HUDEP-2 (cell line): ENCODE measurements around the gene XRRA1.

Experiments
- DNase-seq, 76 experiments: peaks; one replicate each; lab custom pipeline; 2025; ENCODE audit not compliant: unreplicated experiment in 76 of 76; lab: John Stamatoyannopoulos, UW

Gene XRRA1

DNA sequence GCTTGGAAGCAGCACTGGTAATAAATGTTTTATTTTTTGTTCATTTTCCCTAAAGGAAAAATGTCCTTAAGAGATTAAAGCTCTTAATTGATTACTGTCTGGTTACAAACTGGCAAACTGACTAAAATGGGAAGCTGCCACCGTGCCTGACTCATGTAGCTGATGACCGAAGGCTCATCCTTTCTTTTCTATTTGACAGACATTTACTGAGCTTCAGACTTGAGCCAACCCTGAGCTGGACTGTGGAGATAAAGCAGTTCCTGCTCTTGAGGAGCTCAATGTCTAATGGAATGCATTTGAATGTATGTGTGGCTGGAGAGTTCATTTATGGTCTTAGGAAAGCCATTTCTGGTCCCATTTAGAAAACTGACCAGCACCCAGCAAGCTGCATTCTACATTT is 108.9 kb downstream of the XRRA1 start:
- DNase-seq: peak in 21 of 76 experiments; percentile 2 to 49 (median 15)

DNA sequence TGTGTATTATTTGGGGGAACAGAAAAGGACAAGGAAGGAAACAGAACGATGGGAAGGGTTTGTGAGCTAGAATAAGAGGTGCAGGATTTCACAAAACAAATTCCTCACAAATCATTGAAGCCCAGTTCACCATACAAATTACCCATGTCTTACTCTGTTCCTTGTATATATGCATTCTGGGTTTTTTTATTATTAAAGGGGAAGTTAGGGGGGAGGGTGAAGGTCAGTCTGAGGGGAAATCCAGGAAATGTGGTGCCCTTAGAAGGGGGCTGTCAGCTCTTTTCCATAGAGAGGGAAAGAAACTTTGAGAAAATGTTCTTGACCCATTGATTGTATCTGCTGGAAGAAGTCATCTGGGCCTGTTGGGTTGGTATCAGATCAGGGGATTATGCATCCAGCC is 109.4 kb downstream of the XRRA1 start:
- DNase-seq: no peak

DNA sequence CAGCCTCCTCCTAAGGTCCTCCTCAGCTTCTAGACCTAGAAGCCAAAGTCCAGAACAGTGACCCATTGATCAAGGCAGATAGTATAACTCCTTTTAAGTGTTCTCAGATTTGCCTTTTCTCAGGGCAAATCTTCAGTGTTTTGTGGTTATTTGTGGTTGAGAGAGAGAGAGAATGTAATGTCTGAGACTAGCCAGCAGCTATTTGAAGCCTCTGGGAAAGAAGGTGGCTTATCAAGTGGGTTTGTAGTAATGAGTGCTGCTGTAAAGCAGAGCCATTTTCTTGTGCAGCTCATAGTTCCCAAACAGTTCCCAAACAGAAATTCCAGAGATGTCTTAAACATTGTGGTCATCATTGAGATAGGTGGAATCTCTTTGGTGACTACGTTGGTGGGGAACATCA is 110.7 kb downstream of the XRRA1 start:
- no peak for DNase-seq

DNA sequence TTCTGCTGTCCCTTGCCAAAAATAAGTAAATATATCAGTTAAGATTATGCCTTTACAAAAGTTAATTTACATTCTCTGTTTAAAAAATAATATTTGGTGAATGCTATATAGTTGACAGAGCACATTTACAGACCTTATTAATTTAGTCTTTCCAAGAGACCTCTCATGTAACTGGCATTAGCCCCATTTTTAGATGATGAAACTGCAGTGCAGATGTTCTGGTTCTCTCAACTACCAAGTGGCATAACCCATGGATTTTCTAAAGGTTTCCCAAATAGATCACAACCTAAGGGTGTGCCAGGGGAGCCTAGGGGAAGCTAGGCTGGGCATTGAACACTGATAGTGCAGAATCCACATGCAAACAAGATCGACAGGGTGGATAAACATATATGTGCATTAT is 111.7 kb downstream of the XRRA1 start:
- DNase-seq: no peak

DNA sequence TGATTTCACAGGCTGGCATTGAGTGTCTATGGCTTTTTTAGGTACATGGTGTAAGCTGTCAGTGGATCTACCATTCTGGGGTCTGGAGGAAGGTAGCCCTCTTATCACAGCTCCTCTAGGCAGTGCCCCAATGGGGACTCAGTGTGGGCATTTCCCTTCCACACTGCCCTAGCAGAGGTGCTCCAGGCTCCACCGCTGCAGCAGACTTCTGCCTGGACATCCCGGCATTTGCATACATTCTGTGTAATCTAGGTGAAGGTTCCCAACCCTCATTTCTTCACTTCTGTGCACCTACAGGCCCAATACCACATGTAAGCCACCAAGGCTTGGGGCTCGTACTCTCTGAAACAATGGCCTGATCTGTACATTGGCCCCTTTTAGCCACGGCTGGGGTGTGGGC is 122.0 kb downstream of the XRRA1 start:
- DNase-seq: no peak

DNA sequence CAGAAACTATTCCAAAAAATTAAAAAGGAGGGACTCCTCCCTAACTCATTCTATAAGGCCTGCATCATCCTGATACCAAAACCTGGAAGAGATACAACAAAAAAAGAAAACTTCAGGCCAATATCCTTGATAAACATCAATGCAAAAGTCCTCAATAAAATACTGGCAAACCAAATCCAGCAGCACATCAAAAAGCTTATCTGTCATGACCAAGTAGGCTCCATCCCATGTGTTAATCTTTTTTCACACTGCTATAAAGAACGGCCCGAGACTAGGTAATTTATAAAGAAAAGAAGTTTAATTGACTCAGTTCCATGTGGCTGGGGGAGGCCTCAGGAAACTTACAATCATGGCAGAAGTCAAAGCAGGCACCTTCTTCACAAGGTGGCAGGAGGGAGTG is 123.3 kb downstream of the XRRA1 start:
- peak in 32 of 76 experiments; percentile 3 to 85 (median 44) for DNase-seq

DNA sequence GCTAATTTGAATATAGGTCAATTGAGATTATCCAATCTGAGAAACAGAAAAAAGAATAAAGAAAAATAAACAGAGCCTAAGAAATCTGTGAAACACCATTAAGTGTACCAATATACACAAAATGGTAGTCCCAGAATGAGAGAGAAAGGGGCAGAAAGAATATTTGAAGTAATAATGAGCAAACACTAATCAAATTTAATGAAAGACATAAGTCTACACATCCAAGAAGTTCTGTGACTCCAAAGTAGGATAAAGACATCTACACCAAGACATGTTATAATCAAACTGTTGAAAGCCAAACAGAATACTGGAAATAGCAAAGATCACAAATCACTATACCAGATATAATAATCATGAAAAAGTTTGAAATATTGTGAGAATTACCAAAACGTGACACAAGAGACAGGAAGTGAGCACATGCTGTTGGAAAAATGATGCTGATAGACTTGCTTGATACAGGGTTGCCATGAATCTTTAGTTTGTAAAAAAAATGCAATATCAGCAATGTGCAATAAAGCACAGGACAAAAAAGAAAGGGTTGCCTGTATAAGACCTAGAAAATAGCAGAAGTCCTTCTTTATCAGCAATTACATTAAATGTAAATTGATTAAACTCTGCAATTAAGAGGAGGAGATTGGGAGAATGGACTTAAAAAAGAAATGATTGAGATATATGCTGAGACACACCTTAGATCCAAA is 124.5 kb downstream of the XRRA1 start:
- no peak for DNase-seq

DNA sequence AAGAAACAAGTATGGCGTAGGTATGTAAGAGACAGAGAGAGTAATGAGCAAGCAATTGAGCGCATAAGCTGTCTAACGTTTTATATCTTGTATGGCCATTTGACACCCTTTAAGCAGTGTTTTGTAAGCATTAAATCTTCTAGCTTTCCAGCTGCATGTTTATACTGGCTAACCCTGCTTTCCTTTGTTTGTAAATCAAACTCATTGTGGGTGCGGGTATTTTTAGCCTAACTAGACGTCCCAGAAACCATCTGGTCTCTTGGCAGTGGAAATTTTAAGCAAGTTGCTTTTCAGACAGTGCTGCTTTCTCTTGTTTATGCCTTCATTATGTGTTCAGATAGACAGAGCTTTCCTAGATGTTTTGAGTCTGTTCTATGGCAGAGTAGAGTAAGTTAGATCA is 126.7 kb downstream of the XRRA1 start:
- no peak for DNase-seq

DNA sequence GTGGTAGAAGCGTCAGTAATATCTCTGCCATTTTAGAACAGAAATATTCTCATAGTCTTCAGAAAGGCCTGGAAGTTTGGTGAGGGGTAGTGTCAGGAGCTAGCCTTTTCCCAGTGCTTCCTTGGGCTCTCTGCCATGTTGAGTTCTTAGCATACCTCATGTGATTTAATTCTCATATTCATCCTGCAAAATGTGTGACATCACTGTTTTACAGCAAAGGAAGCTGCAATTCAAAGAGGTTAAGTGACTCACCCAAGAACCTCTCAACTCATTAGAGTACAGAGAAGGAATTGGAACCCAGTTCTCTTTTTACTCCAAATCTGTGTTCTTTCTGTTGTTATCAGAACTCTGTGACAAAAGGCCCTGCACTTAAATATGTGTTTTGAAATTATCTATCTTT is 128.1 kb downstream of the XRRA1 start:
- DNase-seq: no peak

DNA sequence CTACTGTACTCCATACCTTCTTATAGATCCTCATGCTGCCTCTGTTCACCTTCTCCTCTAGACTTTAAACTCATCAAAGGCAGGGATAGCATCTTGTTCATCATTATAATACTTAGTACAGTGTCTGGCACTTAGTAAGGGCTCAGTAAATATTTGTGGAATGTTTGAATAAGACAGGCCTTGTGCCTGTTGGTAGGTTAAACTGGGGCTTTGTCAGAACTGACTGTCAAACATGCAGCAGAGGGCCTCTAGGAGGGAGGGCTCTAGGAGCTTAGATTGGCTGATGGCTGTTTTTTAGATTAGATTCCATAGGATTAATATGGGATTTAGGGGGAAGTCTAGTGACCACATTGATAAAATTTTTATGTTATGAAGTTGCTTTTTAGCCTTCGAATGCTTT is 129.5 kb downstream of the XRRA1 start:
- no peak for DNase-seq

DNA sequence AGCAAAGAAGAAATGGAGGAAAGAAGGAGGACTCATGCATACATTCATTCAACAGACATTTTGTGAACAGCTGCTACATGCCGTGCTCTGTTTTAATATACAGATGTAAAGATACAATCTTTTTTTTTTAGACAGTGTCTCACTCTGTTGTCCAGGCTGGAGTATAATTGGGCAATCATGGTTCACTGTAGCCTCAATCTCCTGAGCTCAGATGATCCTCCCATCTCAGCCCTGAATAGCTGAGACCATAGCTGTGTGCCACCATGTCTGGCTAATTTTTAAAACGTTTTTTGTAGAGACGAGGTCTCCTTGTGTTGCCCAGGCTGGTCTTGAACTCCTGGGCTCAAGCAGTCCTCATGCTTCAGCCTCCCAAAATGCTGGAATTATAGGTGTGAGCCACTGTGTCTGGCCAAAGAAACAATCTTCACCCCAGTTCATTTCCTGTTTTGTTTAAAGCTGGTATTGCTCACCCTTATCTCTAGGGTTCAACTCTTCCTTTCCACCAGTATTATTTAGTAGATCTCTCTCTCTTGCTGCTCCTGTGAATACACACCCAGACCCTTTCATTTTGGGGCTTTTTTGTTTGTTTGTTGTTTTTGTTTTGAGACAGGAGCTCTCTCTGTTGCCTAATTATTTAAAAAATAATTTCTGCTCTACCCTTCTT is 130.5 kb downstream of the XRRA1 start:
- DNase-seq: peak in 2 of 76 experiments; percentile 7 to 18

DNA sequence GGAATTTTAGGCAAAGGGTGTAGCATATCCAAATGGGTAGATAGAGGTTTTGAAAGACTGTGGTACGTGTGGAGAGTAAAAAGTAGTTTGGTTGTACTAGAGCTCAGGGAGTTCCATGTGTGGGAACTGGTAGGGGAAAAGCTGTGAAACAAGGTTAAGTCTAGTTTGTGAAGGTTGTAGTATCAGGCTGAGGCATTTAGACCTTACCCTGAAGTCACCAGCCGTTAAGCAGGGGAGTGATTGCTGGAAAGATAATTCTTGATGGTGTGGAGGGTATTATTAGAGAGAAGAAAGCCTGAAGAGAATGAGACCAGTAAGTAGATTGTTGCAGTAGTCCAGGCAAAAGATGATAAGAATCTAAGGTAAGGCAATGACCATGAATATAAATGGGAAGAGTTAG is 132.2 kb downstream of the XRRA1 start:
- no peak for DNase-seq

DNA sequence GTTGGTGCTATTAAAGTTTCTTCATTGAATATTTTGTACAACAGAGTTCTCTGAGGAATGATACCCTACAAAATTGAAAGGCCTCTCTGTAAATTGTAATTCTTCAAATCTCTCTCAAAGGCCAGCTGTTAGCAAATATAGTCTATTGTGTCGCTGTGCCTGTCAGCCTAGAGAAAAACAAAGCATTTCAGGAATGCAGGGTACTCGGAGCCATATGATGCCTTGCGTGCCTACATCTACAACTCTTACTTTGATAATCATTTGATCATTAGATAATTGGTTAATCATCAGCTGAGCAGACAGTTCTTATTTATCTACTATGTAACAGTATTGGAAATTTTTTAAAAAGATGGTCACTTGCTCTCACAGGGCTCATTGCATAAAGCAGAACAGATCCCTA is 132.9 kb downstream of the XRRA1 start:
- no peak for DNase-seq

DNA sequence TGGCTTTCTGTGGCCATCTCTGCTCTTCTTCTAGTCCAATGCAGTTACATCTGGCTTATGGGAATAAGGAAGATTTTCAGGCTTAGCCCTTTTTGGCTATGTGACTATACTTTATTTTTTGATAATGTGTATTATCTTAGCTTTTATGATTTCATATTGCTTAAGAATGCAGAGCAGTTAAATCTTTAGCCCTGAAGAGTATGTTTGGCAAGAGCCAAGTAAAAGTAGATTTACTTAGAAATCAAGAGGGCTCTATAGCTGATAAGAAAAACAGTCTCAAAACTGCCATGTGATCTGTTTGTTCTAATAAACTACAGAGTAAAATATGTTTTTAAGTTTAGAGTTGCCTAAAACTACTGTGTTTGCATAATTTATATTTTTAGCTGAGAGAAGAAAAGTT is 139.1 kb downstream of the XRRA1 start:
- DNase-seq: no peak

DNA sequence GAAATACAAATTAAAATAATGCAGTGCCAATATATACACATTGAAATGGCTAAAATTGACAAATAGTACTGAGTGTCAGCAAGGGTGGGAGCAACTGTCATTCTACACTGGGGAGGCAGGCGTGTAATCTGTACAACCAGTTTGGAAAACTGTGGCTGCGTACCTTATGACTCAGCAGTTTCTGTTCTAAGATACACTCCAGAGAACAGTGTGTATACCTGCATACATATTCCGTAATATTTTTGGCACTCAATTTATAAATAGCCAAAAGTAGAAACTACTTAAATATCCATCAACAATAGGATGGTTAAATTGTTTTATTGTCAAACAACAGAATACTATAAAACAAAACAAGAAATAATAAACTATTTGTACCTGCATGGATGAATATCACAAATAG is 142.6 kb downstream of the XRRA1 start:
- peak in 1 of 76 experiments; percentile 5 for DNase-seq

DNA sequence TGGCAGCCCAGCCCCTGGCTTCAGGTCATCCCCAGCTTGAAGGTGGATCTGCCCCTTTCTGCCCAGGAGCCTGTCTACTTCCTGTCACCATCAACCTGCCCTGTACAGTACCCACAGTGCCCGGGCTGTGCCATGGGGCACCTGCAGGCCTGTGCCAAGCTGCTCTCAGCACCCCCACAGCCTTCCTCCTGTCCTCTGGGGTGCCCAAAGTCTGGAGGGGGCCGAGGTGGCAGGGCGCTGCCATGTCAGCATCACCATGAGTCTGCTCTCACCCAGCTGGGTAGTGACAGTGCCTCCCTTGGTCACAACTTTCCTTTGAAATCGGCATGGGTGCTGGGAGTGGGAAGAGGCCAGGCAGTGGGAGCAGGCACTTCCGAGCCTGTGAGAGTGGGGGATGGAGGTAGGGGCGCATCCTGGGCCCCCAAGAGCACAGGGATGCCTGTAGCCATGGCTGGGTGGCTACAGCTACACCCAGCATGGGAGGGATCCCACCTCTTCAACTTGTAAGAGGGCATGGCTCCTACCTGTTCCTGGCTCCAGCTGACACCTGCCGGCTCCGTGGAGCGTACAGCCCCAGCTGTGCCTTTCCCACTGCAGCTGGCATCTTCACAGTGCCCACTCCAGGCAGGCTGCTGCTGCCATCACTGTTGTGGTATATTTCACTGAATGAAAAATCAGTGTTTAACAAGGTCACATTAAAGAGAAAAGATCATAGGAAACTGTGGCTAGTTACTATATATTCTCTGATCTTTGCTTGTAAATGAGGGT is 157.4 kb downstream of the XRRA1 start:
- no peak for DNase-seq
